ENCODE data around the gene CCT4.
"Not testable (repeated sequence)": the region's sequence is repeated elsewhere in the genome, so short reads cannot be mapped to it uniquely, and the experiment has no call there.

GRCh38 chr2:61879351-61879750, 9.1 kb downstream of the CCT4 start:
- not testable (repeated sequence) for TF ChIP-seq TARDBP (IDR thresholded peaks at IDR 0.05); SP1 (IDR thresholded peaks at IDR 0.05); BHLHE40 (IDR thresholded peaks at IDR 0.05; ENCODE audit: borderline replicate concordance); ZNF384 (IDR thresholded peaks at IDR 0.05); NFRKB (IDR thresholded peaks at IDR 0.05); LEF1 (IDR thresholded peaks at IDR 0.05; ENCODE audit: borderline replicate concordance); ELF4 (IDR thresholded peaks at IDR 0.05); FOXM1 (IDR thresholded peaks at IDR 0.05; ENCODE audit: borderline replicate concordance); CTBP1 (IDR thresholded peaks at IDR 0.05; ENCODE audit: borderline replicate concordance); SUZ12 (IDR thresholded peaks at IDR 0.05); FOXK2 (IDR thresholded peaks at IDR 0.05); HDGF (IDR thresholded peaks at IDR 0.05; ENCODE audit: borderline replicate concordance); FOXA1 (IDR thresholded peaks at IDR 0.05); PKNOX1 (IDR thresholded peaks at IDR 0.05)
